ENCODE results near the gene ANKRD55.

Gene ANKRD55

GRCh38 chr5:56076486-56076885, 156.6 kb downstream of the ANKRD55 start:
- no peak for DNase-seq

DNA sequence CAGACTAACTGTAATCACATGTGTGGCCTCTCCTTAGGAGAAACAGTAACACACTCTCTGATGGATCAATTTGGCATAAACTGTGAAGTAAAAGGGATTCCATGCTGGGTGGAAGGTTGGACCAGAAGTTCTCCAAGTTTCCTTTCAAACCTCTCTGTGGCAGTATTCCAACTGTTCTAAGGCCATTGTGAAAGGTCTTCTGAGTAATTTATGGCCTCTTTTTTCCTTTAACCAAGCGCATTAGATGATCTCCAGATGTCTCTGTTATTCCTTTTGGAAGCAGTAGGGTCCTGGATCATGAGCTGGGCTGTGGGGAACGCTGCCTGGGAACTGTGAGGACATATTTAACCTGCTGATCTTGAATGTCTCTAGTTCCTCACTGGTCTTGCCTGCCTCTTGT, 157.8 kb downstream of the ANKRD55 start:
- DNase-seq = no peak

- DNase-seq = peak; percentile 37 to 65 (median 56)
These were observed 160.0 kb downstream of the ANKRD55 start for GRCh38 chr5:56072863-56073766.

GRCh38 chr5:56071470-56071869, 161.7 kb downstream of the ANKRD55 start:
- no peak for DNase-seq

- DNase-seq = peak in 3 of 4 experiments; percentile 34 to 84 (median 83)
These were observed 162.2 kb downstream of the ANKRD55 start for GRCh38 chr5:56070851-56071465.

DNA sequence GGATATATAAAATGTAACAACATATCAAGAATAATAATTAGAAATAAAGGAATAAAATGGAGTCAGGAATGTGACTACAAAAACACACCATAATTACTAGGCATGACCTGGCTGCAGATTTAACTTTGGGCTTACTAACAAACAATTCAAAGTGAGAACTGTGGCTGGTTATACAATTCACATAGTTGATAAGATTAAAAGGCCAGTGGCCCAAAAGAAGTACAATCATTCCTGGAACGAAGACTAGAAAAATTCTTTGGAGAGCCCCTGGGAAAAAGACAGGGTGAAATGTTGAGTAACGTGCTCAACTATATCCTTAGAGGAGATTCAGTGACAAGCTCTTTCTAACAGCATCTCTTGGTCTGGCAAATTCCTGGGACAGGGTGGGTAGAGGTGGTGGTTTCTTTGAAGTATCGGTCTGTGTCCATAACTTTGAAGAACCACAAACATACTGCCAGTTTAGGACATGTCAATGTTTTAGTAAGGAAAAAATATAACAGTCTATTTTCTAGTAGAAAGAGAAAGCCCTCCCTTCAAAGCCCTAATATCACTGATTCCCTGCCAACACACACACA, 163.4 kb downstream of the ANKRD55 start:
- DNase-seq = no peak

- DNase-seq = peak in 3 of 4 experiments; percentile 30 to 40 (median 34)
These were observed 166.1 kb downstream of the ANKRD55 start for GRCh38 chr5:56066931-56067450.

GRCh38 chr5:56064984-56065383, 168.1 kb downstream of the ANKRD55 start:
- no peak for DNase-seq

GRCh38 chr5:56060276-56061110, 172.6 kb downstream of the ANKRD55 start:
- no peak for DNase-seq

GRCh38 chr5:56059854-56060253, 173.3 kb downstream of the ANKRD55 start:
- DNase-seq = peak in 2 of 4 experiments; percentile 17 to 29

DNA sequence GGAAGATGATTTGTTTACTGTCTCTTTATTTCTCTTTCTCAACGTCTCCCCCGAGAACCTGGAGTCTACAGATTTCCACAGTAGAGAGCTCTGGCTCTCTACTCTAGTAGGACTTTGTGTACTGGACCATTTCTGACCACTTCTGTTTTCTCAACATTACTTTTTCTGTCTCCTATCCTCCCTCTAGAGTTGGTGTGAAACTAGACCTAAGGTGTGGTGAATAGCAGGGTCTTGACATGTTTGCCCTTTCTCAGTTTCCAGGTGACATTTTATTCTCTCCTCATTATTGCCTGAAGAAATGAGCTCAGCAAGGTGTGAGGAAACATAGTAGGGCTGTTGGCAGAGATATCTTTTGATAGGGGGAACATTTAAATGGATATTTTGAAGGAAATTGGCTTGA, 176.3 kb downstream of the ANKRD55 start:
- no peak for DNase-seq

DNA sequence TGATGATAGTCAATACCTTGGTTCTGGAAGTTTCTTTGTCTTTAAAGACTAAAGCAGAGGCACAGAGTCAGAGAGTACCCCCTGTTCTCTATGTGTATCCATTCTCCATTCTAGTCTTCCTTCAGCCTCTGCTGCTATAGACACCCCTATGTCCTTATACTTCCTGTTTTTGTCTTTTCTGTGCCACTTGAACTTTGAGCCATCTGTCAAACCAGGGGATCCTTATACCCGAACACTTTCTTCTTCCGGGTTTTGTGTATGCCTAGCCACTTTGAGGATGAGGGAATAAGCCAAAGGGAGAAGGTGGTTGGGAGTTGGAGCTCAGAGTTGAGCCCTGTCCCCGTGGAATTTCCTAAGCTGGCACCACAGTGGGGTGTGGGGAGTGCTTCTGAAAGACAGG, 177.3 kb downstream of the ANKRD55 start:
- peak in 1 of 4 experiments; percentile 30 for DNase-seq

GRCh38 chr5:56055287-56055686, 177.8 kb downstream of the ANKRD55 start:
- no peak for DNase-seq

DNA sequence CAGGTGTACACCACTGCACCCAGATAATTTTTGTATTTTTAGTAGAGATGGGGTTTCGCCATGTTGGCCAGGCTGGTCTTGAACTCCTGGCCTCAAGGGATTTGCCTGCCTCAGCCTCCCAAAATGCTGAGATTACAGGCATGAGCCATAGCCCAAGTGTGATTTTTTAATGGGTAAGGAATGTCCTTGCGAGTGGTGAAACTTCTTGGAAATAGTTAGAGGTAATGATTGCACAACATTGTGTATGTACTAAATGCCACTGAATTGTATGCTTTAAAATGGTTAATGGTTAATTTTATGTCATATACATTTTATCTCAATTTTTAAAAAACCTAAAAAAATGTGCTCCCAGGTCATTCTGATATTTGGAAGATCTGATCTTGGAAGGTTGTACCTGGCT, 178.5 kb downstream of the ANKRD55 start:
- no peak for DNase-seq

- no peak for DNase-seq
These were observed 179.8 kb downstream of the ANKRD55 start for GRCh38 chr5:56053363-56053762.

GRCh38 chr5:56052735-56053134, 180.4 kb downstream of the ANKRD55 start:
- no peak for DNase-seq

DNA sequence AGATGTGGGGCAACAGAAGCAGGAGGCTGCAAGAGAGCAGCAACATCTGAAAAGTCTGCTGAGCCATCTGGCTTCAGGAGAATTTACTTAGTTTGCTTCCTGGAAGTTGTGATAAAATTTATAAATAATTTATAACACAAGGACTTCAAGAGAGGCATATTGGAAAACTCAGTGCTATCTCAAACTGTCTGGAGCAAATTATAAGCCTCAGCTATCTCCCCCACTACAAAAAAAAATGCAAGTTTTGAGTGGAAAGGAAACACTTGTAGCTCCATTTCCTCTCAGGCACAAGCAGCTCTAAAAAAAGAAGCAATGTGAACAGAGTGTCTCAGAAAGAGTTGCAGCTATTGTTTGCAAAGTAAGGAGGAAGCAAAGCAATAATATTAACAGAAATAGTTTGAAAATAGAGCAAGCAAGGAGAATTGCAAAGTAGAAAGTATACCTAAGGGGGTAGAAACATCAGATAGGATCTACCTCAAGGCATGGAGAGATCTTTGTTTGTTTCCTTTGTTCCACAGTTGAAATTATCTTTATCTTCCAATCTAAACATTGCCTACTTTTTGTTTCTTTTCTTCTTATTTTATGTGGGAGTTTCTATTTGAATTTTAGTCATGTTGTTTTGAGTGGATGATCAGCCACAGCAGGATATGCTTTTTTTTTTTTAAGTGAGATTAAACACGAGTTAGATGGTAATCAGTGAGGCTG, 182.4 kb downstream of the ANKRD55 start:
- DNase-seq = peak in 2 of 4 experiments; percentile 28 to 52

All from suppressor macrophage (primary cell).